ENCODE data around the gene SLC39A5.
"Not testable (repeated sequence)": the region's sequence is repeated elsewhere in the genome, so short reads cannot be mapped to it uniquely, and the experiment has no call there.

Gene SLC39A5

GRCh38 chr12:56229916-56230431 is at the start of gene SLC39A5:
Gene SLC39A5 (plus strand): TSS chr12:56230051. CDS start chr12:56231275, 1,224 bp downstream.
- DNase-seq (ENCODE audit: low spot score) = no peak

GRCh38 chr12:56186957-56187356 is 42.9 kb upstream of the SLC39A5 start:
- DNase-seq (ENCODE audit: low spot score) = no peak

GRCh38 chr12:56188131-56188777 is 41.6 kb upstream of the SLC39A5 start:
- no peak for DNase-seq (ENCODE audit: low spot score)

- DNase-seq (ENCODE audit: low spot score) = peak; percentile 35
These were observed 41.1 kb upstream of the SLC39A5 start for GRCh38 chr12:56188778-56189098.

GRCh38 chr12:56189099-56189917 is 40.5 kb upstream of the SLC39A5 start, which contains the start of gene SMARCC2:
Gene SMARCC2 (minus strand): TSS chr12:56189483. CDS start chr12:56189461, 22 bp downstream.
- DNase-seq (ENCODE audit: low spot score) = peak; percentile 84

GRCh38 chr12:56189918-56190694 is 39.7 kb upstream of the SLC39A5 start:
- DNase-seq (ENCODE audit: low spot score) = peak; percentile 90

GRCh38 chr12:56190695-56191155 is 39.1 kb upstream of the SLC39A5 start:
- DNase-seq (ENCODE audit: low spot score) = no peak

- no peak for DNase-seq (ENCODE audit: low spot score)
These were observed 37.3 kb upstream of the SLC39A5 start for GRCh38 chr12:56192582-56192981.

- peak; percentile 92 for DNase-seq (ENCODE audit: low spot score)
These were observed 36.7 kb upstream of the SLC39A5 start for GRCh38 chr12:56193025-56193578.

GRCh38 chr12:56196818-56197550 is 32.9 kb upstream of the SLC39A5 start:
- not testable (repeated sequence) for DNase-seq (ENCODE audit: low spot score)

GRCh38 chr12:56197921-56198635 is 31.8 kb upstream of the SLC39A5 start:
- DNase-seq (ENCODE audit: low spot score) = no peak

GRCh38 chr12:56198836-56199235 is 31.0 kb upstream of the SLC39A5 start:
- no peak for DNase-seq (ENCODE audit: low spot score)

GRCh38 chr12:56202366-56202765 is 27.5 kb upstream of the SLC39A5 start:
- DNase-seq (ENCODE audit: low spot score) = no peak

GRCh38 chr12:56202838-56203237 is 27.0 kb upstream of the SLC39A5 start:
- no peak for DNase-seq (ENCODE audit: low spot score)

GRCh38 chr12:56204275-56204674 is 25.6 kb upstream of the SLC39A5 start:
- DNase-seq (ENCODE audit: low spot score) = no peak

GRCh38 chr12:56205445-56205844 is 24.4 kb upstream of the SLC39A5 start:
- DNase-seq (ENCODE audit: low spot score) = peak; percentile 56

GRCh38 chr12:56206452-56207166 is 23.2 kb upstream of the SLC39A5 start:
- DNase-seq (ENCODE audit: low spot score) = peak; percentile 53

- peak; percentile 93 for DNase-seq (ENCODE audit: low spot score)
These were observed 21.8 kb upstream of the SLC39A5 start for GRCh38 chr12:56208006-56208405.

- no peak for DNase-seq (ENCODE audit: low spot score)
These were observed 17.5 kb upstream of the SLC39A5 start for GRCh38 chr12:56212361-56212760.

GRCh38 chr12:56213878-56214277 is 16.0 kb upstream of the SLC39A5 start:
- no peak for DNase-seq (ENCODE audit: low spot score)
